HG03159 (cell line): ENCODE results near the gene AQP2.

Experiments
- ATAC-seq: cut with Tn5 transposase; IDR thresholded peaks from one replicate; pipeline ENCODE4 v1.9.1; 2021; ENCODE audit warnings: mild to moderate bottlenecking, moderate library complexity; ENCODE audit not compliant: unreplicated experiment

Gene AQP2

DNA sequence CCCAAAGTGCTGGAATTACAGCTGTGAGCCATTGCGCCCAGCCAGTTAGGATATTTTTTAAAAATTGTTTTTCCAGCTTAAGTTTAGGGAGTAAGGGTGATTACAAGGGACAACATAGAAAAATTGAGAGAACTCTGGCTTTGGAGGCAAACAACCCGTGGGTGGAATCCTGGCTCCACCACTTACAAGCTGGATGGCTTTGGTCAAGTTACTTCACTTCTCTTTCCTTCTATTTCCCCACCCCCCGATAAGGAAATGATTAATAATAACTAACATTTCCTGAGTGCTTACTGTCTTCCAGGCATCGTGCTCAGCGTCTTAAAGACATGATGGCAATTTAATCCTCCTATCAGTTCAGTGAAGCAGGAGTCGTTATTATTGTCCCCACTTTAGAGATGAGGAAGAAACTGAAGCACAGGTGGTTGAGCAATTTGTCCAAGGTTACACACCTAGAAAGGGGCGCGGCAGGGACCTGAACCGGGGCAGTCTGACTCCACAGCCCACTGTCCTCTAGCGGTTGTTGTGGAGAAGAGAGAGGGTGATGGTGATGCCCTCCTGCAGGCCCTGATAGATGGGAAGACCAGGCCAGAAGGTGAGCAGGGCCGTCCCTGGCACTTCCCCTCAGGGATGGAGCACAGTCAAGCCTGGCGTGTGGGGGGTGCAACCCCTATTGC lies 30.2 kb upstream of the AQP2 start:
- no peak for ATAC-seq

DNA sequence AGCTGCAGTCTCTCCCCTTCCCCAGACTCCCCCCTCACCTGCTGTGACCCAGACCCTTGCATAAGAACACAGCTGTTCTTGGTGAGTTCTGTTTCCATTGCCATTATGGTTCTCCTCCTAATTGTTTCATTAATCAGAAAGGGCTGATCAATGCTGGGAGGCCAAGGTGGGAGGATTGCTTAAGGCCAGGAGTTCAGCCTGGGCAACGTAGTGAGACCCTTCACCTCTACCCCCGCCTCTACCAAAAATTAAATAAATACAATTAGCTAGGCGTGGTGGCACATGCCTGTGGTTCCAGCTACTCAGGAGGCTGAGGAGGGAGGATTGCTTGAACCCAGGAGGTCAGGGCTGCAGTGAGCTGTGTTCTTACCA lies 29.6 kb upstream of the AQP2 start:
- no peak for ATAC-seq

DNA sequence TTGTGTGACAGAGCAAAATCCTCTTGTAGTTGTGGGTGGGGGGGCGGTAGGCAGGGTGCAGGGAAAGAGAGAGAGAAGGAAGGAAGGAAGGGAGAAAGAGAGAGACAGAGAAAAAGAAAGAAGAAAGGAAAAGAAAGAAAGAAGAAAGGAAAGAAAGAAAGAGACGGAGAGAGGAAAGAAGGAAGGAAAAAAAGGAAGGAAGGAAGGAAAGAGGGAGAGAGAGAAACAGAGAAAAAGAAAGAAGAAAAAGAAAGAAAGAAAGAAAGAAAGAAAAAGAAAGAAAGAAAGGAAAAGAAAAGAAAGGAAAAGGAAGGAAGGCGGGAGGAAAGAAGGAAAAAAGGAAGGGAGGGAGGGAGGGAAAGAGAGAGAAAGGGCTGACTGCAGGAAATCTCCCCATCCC lies 29.2 kb upstream of the AQP2 start:
- ATAC-seq, result no peak

DNA sequence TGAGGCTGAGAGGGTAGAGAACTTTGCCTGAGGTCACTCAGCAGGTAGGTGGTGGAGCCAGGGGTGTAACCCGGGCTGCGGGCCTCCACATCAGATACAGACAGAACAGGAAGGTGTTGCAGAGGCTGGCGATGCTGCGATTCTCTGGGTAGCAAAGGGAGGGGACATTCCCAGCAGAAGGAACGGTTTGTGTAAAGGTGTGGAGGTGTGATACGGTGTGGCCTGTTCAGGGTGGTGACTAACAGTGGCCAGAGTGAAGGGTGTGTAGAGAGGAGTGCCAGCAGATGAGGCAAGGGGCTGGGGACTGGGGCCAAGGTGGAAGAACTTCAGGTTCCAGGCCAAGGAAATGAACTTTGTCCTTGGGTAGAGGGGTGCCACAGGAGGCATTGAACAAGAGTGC lies 28.6 kb upstream of the AQP2 start:
- no peak for ATAC-seq

DNA sequence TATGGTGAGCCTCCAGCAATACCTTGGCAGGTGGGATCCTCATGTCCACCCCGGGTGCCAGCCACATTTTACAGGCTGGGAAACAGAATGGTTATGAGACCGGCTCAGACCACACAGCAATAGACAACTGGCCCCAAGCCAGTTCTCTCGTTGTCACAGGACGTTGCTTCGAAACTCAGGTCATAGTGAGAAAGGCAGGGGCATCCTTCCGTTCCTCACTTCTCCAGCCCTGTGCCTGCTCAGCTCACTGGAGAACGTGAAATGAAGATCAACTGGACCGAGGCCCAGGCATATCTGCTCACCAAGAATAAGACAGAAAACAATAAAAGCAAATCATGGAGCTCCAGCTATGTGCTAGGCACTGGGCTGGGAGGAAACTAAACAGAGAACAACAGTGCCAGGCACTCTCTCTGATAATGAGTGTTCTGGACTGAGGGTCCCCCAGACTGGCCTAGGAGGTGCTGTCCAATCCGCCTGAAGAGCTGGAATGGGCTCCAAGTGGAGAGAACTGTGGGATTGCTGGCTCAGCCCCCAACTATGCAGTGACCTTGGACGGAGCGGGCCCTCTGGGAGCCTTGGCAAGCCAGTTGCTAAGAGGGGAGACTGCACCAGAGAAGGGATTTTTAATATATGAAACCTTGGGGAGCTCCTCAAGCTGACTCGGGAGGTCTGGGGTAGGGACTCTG lies 28.0 kb upstream of the AQP2 start:
- no peak for ATAC-seq

DNA sequence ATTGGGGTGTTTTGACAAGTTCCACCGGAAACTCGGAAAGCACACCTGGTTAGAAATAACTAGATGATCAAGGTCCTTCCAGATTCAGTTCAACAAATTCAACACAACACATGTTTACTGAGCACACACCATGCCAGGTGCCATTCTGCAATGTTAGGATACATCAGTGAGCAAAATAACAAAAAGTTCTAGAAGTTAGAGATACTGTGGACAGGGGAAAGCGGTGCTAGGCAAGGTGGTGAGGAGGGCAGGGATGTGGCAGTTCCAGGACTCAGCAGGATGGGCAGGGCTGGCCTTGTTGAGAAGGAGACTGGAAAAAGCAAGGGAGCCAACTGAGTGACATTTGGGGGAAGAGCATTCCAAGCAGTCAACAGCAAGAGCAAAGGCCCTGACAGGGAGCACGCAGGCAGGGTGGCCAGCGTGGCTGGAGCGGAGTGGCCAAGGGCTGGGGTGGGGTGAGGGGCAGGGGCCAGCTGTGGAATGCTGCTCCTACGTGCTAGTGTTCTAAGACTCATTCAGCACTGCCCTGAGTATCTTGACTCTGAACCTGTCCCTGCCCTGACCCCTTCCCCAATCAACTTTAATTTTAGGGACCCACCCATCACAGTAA lies 27.4 kb upstream of the AQP2 start:
- ATAC-seq, result no peak

DNA sequence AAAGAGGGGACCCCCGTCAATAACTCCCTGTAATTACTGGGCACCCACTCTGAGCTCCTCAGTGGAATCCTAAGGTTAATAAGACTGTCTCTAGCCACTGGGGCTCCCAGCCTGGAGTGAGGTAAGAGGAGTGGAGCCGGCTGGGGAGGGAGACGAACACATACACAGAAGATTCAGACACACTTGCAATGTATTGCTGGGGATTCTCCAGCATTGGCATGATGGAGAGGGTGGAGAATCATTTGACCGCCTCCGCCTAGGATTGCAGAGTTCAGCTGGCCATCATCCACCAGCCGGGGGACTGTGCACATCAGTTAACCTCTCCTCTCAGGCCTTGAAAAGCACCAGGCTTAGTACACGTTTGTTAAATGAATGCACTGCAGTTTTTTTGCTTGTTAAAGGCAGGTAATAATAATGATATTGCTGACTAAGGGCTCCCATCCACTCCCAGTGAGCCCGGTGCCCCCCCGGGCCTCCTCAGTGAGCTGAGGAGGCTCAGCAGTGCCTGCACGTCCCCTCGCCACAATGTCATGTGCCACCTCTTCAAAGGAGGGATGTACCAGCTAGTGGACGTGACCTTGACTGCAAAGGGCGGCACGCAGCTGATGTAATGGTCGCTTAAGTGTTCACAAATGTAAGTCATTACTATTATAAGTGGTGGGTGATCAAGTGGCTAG lies 26.5 kb upstream of the AQP2 start:
- no peak for ATAC-seq

DNA sequence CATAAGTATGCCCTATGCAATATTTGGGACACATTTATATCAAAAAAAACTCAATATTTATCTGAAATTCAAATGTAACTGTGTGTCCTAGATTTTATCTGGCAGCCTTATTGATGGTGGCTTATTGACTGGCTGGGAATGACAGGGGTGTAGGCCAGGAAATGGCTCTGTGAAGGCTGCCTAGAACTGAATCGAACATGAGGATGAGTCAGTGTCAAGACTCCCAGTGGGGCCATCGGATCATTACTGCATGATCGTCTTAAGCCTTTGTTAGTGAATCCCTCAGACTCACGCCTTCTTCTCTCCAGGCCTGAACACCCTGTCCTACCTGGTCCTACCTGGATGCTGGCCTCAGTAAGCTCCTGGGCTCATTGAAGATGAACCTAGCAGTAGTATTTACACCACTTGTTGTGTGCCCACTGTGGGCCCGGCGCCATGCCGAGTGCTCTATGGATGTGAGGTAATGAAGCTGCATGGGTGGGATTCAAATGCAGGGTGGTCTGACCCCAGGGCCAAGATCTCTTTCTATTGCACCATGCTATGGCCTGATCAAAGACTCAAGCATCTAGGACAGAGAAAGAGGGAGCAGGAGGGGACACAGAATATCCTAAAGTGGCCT lies 25.8 kb upstream of the AQP2 start:
- no peak for ATAC-seq

DNA sequence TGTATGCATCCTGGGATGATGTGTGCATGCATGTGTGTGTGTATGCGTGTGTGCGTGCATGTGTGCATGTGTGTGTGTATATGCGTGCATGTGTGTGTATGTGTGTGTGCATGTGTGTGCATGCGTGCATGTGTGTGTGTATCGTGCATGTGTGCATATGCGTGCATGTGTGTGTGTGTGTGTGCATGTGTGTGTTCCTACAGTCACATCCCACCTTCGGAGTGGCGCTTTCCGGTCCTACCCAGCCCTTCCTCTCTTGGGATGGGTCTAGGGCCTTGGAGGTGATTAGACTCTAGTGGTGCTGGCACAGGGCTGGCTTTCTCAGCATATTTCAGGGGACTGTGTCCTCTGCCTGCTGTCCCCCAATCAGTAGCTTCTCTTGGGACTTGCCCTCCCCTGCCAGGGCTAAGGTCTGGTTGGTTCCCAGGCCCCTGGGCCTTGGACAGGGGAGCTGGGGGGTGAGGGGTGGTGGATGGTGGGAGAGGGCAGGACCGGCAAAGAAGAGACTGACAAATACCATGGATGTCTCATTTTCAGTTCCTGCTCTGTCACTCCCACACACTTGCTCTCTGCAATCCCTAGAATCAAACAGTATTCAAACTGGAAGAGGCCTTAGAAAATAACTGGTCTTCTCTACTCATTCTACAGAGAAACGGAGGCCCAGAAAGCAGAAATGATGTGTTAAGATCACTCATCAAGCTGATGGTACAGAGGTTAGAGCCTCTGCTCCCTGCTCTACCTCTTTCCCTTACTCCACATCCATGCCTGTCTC lies 24.9 kb upstream of the AQP2 start:
- ATAC-seq, result no peak

DNA sequence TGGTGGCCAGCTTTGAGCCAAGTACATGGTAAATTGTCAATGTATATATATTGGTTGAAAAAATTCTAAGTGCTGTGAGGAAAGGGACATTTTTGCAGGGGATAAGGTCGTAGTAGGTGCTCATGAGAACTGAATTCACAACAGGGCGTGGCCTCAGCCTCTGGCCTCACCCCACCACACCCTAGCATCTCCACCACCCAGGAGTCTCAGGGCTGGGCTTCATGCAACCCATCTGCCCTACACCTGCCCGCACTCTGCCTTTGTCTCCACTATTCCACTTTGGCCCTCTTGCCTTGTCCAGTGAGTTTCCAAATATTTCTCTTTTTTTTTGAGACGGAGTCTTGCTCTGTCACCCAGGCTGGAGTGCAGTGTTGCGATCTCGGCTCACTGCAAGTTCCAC lies 22.1 kb upstream of the AQP2 start:
- ATAC-seq, result no peak

DNA sequence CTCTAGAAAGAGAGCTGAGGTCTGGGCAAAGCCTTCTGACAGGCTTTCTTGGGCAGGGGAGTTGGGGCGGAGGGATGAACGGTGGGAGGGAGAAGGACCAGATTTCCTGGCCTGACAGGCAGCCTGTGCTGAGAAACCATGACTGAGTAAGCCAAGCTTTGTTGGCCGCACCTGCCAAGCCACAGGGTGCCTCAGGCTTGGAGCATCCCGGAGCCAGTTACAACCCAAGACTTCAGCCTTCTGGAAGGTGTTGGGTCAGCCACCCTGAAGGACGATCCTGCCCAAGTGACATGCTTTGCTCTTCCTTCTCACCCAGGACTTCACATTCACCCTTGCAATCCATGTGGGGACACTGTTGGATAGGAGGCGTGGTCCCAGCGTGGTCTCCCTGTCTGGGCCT lies 21.0 kb upstream of the AQP2 start:
- ATAC-seq, result no peak

DNA sequence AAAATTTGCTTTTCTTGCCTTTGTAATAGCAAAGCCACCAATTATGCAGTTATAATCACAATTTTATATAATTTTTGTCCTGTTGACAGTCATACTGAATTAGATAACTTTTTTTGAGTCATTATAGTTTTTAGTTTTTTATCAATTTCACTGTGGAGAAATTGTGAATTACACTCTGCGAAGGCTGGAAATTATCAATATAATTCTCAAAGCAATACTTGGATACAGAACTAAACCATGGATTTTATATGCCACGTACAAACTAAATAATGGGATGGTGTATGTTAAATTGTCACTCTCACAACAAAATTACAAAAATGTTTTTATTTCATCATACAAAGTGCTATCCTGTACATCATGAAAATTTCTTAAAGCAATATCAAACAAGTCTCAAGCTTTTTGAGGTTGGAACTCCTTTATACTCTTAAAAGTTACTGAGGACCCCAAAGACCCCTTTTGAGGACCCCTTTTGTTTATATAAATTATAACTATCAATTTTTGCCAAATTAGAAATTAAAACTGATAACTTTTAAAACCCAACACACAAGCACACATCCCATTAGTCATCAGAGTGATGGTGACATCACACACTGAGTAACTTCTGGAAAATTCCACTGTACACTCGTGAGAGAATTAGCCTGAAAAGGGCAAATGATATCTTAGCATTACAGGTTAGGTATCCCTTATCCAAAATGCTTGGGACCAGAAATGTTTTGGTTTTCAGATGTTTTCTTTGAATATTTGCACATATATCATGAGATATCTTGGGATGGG lies 19.8 kb upstream of the AQP2 start:
- ATAC-seq, result no peak

DNA sequence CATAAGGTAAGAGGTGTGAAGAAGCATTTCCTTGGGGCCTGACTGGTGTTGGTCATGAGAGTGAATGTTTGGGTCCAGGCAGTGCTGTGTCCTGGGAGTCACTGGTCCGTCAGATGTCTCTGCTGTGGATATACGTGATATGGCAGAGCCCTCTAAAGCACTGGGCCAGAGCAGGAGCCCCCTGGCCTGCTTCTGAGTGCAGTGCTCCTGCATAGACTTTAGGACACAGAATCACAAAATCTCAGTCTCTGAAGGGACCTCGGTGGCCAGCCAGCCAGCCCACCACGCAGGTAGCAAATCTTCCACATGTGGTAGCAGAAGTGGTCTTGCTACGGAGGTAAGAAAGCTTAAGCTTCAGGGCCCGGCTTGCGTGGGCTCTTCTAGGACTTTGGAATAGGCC lies 18.5 kb upstream of the AQP2 start:
- no peak for ATAC-seq

DNA sequence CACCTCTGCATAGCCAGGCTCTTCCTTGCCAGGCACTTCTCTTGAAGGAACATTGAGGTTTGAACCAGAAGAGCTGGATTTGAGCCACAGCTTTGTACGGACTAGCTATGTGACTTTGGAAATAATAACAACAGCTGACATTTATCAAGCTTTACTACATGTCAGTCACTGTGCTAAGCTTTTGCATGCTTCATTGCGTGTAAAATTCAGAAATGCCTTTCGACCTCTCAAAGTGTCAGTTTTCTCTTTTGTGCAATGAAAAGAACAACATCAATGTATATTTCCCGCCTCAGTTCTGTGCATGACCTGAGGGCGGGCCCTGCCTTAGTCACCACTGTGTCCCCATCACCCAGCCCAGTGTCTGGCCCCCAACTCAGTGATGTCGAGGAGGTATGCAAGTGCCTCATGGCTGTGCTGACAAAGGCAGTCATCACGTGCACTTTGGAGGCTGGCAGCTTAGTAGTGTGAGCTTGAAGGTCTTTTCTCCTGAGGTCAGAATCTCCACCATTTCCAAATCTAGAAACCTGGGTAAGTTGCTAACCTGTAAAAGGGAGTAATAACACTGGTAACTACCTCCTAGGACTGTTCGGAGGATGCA lies 17.9 kb upstream of the AQP2 start:
- ATAC-seq, result no peak

DNA sequence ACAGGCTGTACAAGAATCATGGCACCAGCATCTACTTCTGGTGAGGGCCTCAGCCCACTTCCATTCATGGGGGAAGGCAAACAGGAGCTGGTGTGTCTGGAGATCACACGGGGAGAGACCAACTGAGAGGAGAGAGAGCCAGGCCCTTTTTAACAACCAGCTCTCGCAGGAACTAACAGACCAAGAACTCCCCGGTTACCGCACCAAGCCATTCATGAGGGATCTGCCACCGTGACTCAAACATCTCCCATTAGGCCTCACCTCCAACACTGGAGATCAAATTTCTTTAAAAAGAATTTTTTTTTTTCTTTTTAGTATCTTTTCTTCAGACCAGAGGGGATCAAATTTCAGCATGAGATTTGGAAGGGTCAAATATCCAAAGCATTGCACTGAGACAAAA lies 16.7 kb upstream of the AQP2 start:
- ATAC-seq, result no peak

DNA sequence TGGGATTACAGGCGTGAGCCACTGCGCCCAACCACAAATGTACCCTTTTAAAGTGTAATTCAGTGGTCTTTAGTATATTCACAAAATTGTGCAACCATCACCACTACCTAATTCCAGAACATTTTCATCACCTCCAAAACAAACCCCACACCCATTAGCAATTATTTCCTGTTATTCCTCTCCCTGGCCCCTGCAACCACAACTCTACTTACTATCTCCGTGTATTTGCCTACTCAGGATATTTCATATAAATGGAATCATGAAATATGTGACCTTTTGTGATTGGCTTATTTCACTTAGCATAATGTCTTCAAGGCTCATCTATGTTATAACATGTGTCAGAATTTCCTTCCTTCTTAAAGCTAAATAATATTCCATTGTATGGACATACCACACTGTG lies 16.0 kb upstream of the AQP2 start:
- ATAC-seq, result no peak

DNA sequence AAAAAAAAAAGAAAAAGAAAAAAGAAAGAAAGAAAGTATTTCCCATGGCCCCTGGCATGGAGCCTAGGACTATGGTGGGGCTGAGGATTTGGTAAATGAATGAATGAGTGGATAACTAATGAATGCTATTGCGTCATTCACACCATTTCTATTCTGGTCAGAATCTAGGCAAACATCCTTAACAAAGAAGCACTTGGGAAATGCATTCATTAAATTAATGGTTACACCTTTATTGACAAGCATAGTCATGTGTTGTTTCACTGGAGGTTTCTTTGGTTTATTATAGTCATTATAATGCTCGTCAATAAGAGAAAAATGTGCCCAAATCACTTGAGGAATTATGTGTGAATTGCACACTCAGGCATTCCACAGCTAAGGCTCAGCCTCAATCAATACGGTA lies 13.6 kb upstream of the AQP2 start:
- ATAC-seq, result no peak

DNA sequence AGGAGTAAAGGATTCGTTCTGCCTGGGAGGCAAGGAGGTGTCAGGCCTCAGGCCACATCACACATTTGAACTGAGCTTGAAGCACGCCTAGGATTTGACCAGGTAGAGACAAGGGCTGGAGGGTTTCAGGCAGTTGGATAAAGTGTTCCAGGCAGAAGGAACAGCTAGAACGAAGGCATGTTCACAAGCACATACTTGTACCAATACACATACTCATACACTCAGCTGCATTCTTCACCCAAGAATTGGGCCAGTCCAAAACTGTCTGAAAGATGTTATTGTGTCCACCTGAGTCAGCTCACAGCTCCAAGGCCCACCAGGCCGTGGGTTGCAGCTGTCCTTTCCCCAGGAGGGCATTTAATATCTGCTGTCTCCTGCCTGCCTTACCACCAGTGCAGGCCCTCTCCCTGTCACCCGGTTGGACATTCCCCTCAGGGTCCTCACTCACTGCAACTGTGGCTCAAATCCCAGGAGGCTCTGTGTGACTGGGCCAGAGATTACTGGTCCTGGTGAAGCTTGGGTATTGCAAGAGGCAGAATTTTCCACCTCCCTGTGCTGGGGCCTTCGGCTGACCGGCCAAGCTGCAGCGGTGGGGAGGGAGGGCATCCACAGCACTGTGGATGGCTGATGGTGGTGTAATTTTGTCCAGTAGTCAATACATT lies 12.8 kb upstream of the AQP2 start:
- no peak for ATAC-seq

DNA sequence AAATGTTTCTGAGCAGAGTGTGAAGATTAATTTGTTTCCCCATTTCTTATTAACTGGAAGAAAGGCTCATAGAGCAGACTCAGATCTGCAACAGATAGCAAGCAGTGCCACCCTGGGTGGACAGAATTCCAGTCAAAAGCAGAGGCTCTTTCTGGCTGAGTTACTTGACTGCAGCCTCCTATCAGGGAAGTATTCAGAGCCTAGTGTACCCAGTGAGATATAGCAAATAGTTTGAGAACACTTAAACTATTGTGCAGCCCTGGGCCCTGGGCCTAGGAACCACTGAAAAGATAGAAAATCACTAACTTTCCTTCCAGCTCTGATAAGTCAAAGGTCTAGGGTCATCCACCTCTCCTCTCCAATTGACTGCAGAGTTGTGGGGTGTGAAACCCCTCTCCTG lies 11.2 kb upstream of the AQP2 start:
- no peak for ATAC-seq
